MM.1S (cell line): ENCODE data around the gene PSMB11.

Experiments
- EZH2 ChIP-seq: fragments of 300-600 bp; sonication (generic); optimal IDR thresholded peaks from 2 replicates; pipeline ENCODE3; 2017; ENCODE audit warnings: low read depth, mild to moderate bottlenecking, antibody characterized with exemption, low read length, mixed read lengths
- EZH2phosphoT487 ChIP-seq: fragments of 300-600 bp; sonication (generic); IDR thresholded peaks from 2 replicates; pipeline ENCODE4 v1.6.1; 2018; ENCODE audit warnings: antibody characterized with exemption, low read length
- TF ChIP-seq, protein P1 (sequence below): fragments of 300-600 bp; sonication (generic); IDR thresholded peaks from 2 replicates; pipeline ENCODE4 v1.5.1; 2016; ENCODE audit warnings: antibody characterized with exemption, low read length, mixed read lengths

DNA sequence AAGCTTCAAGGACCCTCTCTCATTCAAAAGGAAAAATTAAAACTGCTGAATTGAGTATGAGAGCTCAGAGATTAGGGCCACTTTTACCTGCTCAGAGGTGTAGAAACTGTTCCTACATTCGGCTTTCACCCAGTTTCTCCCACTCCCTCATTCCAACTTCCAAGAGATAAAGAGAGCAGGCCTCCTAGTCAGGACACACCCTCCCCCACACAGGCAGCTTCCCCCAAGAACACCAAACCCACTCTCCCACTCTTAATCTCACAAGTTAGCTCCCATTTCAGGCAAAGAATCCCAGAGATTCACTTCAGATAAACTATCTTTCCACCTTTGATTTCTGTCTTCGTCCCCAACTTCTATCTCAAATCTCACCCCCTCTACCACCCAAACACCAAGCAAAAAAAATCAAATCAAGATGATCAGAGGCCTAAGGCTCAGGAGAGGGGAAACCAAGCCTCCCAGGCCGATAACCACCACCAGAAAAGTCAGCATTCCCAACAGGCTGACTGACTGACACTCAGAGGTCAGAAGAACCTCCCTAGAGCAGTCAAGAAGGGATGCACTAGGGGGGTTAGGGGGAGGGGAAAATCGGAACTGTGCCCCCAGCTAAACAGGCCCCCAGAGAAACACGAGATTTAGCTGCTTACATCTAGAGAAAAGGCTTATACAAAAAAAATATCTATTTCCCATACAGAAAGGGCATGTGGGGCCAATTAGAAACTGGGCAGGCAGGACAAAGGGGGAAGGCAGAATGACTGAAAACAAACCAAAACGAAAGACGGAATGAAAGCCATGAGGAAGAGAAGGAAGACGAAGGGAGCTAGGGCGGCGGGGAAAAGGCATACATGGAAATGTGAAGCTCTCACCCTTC is 28.5 kb downstream of the PSMB11 start:
- TF ChIP-seq, protein P1, sequence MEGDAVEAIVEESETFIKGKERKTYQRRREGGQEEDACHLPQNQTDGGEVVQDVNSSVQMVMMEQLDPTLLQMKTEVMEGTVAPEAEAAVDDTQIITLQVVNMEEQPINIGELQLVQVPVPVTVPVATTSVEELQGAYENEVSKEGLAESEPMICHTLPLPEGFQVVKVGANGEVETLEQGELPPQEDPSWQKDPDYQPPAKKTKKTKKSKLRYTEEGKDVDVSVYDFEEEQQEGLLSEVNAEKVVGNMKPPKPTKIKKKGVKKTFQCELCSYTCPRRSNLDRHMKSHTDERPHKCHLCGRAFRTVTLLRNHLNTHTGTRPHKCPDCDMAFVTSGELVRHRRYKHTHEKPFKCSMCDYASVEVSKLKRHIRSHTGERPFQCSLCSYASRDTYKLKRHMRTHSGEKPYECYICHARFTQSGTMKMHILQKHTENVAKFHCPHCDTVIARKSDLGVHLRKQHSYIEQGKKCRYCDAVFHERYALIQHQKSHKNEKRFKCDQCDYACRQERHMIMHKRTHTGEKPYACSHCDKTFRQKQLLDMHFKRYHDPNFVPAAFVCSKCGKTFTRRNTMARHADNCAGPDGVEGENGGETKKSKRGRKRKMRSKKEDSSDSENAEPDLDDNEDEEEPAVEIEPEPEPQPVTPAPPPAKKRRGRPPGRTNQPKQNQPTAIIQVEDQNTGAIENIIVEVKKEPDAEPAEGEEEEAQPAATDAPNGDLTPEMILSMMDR, result no peak
- TF ChIP-seq EZH2 (no peak), EZH2phosphoT487 (no peak)
